Measurements from ENCODE around the gene ZFP42.

GRCh38 chr4:187996502-187997177, 1.1 kb downstream of the ZFP42 start:
- TF ChIP-seq POLR2A (IDR thresholded peaks at IDR 0.05; ENCODE audit: borderline replicate concordance, extremely low read depth, insufficient read depth, insufficient read length), result no peak
- no peak for TF ChIP-seq CTCF (IDR thresholded peaks at IDR 0.05 in 2 of 3, conservative IDR thresholded peaks at IDR 0.05 in 1 of 3; ENCODE audit: borderline replicate concordance in 1 of 3, insufficient read depth in 1 of 3, low read depth in 2 of 3, low read length in 2 of 3)
- no peak for TF ChIP-seq POLR2AphosphoS5 (IDR thresholded peaks at IDR 0.05; ENCODE audit: low read depth, low read length)
- no peak for TF ChIP-seq EGR1 (IDR thresholded peaks at IDR 0.05; ENCODE audit: low read depth)
- no peak for TF ChIP-seq EZH2 (IDR thresholded peaks at IDR 0.05)
- TF ChIP-seq, protein P1, sequence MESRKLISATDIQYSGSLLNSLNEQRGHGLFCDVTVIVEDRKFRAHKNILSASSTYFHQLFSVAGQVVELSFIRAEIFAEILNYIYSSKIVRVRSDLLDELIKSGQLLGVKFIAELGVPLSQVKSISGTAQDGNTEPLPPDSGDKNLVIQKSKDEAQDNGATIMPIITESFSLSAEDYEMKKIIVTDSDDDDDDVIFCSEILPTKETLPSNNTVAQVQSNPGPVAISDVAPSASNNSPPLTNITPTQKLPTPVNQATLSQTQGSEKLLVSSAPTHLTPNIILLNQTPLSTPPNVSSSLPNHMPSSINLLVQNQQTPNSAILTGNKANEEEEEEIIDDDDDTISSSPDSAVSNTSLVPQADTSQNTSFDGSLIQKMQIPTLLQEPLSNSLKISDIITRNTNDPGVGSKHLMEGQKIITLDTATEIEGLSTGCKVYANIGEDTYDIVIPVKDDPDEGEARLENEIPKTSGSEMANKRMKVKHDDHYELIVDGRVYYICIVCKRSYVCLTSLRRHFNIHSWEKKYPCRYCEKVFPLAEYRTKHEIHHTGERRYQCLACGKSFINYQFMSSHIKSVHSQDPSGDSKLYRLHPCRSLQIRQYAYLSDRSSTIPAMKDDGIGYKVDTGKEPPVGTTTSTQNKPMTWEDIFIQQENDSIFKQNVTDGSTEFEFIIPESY (IDR thresholded peaks at IDR 0.05; ENCODE audit: extremely low read depth, insufficient replicate concordance, low read length), result no peak
- no peak for TF ChIP-seq FOSL1 (IDR thresholded peaks at IDR 0.05; ENCODE audit: low read depth)
- TF ChIP-seq RAD21 (IDR thresholded peaks at IDR 0.05; ENCODE audit: low read depth), result no peak
- no peak for TF ChIP-seq ELF1 (IDR thresholded peaks at IDR 0.05; ENCODE audit: borderline replicate concordance, low read depth)
- no peak for TF ChIP-seq JUND (IDR thresholded peaks at IDR 0.05)
- no peak for TF ChIP-seq CEBPB (IDR thresholded peaks at IDR 0.05; ENCODE audit: low read depth)
- no peak for TF ChIP-seq SP1 (IDR thresholded peaks at IDR 0.05; ENCODE audit: low read depth)
